Spleen (tissue), 7 donors: Measurements from ENCODE around the gene SNX2.

Experiments
- POLR2AphosphoS5 ChIP-seq, 3 donors: sonication (generic); formaldehyde crosslinking; IDR thresholded peaks; one replicate each; pipeline ENCODE4 v1.5.1; 2017; ENCODE audit warnings: antibody characterized with exemption in 3 of 3
- TF ChIP-seq, protein P1 (sequence below), 11 experiments: fragments of 200-600 bp in 7 of 11; fragments of 450-650 bp in 4 of 11; sonication (generic) in 4 of 11; IDR thresholded peaks in 8 of 11; conservative IDR thresholded peaks in 3 of 11; 1 replicate in 7 of 11; 2 replicates in 4 of 11; pipeline versions ENCODE4 v1.4.0 to v1.8.0; 2016 to 2021; ENCODE audit warnings: antibody characterized with exemption in 11 of 11, inconsistent platforms in 4 of 11, mild to moderate bottlenecking in 1 of 11
- donor health status: DM: no; HTN: no; CAD: no; lungs with moderate emphysema.
- donor health status: DM: no; HTN: no; CAD: no.
- donor health status: DM: no; HTN: no; CAD: no.

DNA sequence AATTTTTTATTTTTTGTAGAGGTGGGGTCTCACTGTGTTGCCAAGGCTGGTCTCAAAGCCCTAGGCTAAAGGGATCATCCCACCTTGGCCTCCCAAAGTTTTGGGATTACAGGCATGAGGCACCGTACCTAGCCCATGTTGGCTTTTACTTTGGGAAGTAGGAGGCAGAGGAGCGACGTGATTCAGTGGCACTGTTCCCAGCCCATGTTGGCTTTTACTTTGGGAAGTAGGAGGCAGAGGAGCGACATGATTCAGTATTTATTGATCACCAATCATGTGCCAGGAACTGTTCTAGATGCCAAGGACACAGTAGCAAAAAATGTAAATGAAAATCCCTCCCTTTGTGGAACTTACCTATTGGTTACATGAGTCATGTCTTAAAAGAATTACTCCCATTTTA, 88.8 kb downstream of the SNX2 start:
- TF ChIP-seq, protein P1, sequence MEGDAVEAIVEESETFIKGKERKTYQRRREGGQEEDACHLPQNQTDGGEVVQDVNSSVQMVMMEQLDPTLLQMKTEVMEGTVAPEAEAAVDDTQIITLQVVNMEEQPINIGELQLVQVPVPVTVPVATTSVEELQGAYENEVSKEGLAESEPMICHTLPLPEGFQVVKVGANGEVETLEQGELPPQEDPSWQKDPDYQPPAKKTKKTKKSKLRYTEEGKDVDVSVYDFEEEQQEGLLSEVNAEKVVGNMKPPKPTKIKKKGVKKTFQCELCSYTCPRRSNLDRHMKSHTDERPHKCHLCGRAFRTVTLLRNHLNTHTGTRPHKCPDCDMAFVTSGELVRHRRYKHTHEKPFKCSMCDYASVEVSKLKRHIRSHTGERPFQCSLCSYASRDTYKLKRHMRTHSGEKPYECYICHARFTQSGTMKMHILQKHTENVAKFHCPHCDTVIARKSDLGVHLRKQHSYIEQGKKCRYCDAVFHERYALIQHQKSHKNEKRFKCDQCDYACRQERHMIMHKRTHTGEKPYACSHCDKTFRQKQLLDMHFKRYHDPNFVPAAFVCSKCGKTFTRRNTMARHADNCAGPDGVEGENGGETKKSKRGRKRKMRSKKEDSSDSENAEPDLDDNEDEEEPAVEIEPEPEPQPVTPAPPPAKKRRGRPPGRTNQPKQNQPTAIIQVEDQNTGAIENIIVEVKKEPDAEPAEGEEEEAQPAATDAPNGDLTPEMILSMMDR (IDR thresholded peaks at IDR 0.05 in 8 of 11, conservative IDR thresholded peaks at IDR 0.05 in 3 of 11), result no peak
- TF ChIP-seq POLR2AphosphoS5 (IDR thresholded peaks at IDR 0.05), result no peak
